HG02981 (cell line): ENCODE measurements around the gene TMEM131L.

ENCODE experiments used
- ATAC-seq: cut with Tn5 transposase; IDR thresholded peaks from one replicate; pipeline ENCODE4 v1.9.1; 2021; ENCODE audit warnings: mild to moderate bottlenecking, moderate library complexity; ENCODE audit not compliant: unreplicated experiment

The TMEM131L gene

GRCh38 chr4:153521478-153521877, 55.3 kb downstream of the TMEM131L start:
- ATAC-seq = no peak

- ATAC-seq = peak; percentile 30
Measured at GRCh38 chr4:153521999-153522801, 56.0 kb downstream of the TMEM131L start.

- ATAC-seq = peak; percentile 39
Measured at GRCh38 chr4:153522802-153523094, 56.6 kb downstream of the TMEM131L start.

- ATAC-seq = no peak
Measured at GRCh38 chr4:153523164-153523796, 57.1 kb downstream of the TMEM131L start.

GRCh38 chr4:153523941-153524386, 57.8 kb downstream of the TMEM131L start:
- no peak for ATAC-seq

- ATAC-seq = no peak
Measured at GRCh38 chr4:153524682-153525081, 58.5 kb downstream of the TMEM131L start.

- ATAC-seq = no peak
Measured at GRCh38 chr4:153527690-153528089, 61.5 kb downstream of the TMEM131L start.

GRCh38 chr4:153528705-153529485, 62.7 kb downstream of the TMEM131L start:
- peak; percentile 40 for ATAC-seq

- ATAC-seq = no peak
Measured at GRCh38 chr4:153529646-153530045, 63.5 kb downstream of the TMEM131L start.

- no peak for ATAC-seq
Measured at GRCh38 chr4:153530284-153530999, 64.3 kb downstream of the TMEM131L start.

- ATAC-seq = no peak
Measured at GRCh38 chr4:153531000-153531358, 64.8 kb downstream of the TMEM131L start.

- no peak for ATAC-seq
Measured at GRCh38 chr4:153531976-153532626, 65.9 kb downstream of the TMEM131L start.

GRCh38 chr4:153532636-153533035, 66.5 kb downstream of the TMEM131L start:
- no peak for ATAC-seq

GRCh38 chr4:153533387-153533786, 67.2 kb downstream of the TMEM131L start:
- no peak for ATAC-seq

- ATAC-seq = no peak
Measured at GRCh38 chr4:153534792-153535629, 68.9 kb downstream of the TMEM131L start.

GRCh38 chr4:153535772-153536513, 69.8 kb downstream of the TMEM131L start:
- ATAC-seq = no peak

- no peak for ATAC-seq
Measured at GRCh38 chr4:153537493-153537960, 71.4 kb downstream of the TMEM131L start.

GRCh38 chr4:153538487-153539357, 72.6 kb downstream of the TMEM131L start:
- no peak for ATAC-seq
